HEK293T (cell line): ENCODE measurements around the gene MS4A6E.

Experiments used
- CTCF ChIA-PET: fragments of 350-600 bp; formaldehyde crosslinking; extraction: SDS; loops from one replicate; lab custom pipeline; 2021; ENCODE audit warnings: antibody characterized with exemption, inconsistent platforms; lab: Yijun Ruan, JAX
- POLR2A ChIA-PET: fragments of 350-600 bp; formaldehyde crosslinking; extraction: SDS; loops from one replicate; lab custom pipeline; 2020; ENCODE audit warnings: antibody characterized with exemption, inconsistent platforms; lab: Yijun Ruan, JAX
- DNase-seq: peaks from one replicate; pipeline ENCODE4 v3.0.0; 2012; ENCODE audit warnings: mixed read lengths; ENCODE audit errors: extremely low spot score
- ARNT ChIP-seq: fragments of 450-650 bp; IDR thresholded peaks from 2 replicates; pipeline ENCODE4 v1.6.1; 2017; ENCODE audit warnings: mild to moderate bottlenecking
- BHLHE40 ChIP-seq: fragments of 450-650 bp; IDR thresholded peaks from 2 replicates; pipeline ENCODE4 v1.6.1; 2016; ENCODE audit warnings: mild to moderate bottlenecking, moderate library complexity, borderline replicate concordance
- CTBP1 ChIP-seq: fragments of 450-650 bp; IDR thresholded peaks from 2 replicates; pipeline ENCODE4 v1.6.1; 2016; ENCODE audit warnings: borderline replicate concordance
- ELF4 ChIP-seq: fragments of 450-650 bp; IDR thresholded peaks from 2 replicates; pipeline ENCODE4 v1.6.1; 2017; ENCODE audit warnings: antibody characterized with exemption
- FOXA1 ChIP-seq: fragments of 450-650 bp; IDR thresholded peaks from 2 replicates; pipeline ENCODE4 v1.6.1; 2016; ENCODE audit warnings: mild to moderate bottlenecking
- FOXK2 ChIP-seq: fragments of 450-650 bp; IDR thresholded peaks from 2 replicates; pipeline ENCODE4 v1.6.1; 2016; ENCODE audit warnings: mild to moderate bottlenecking
- FOXM1 ChIP-seq: fragments of 450-650 bp; IDR thresholded peaks from 2 replicates; pipeline ENCODE4 v1.6.1; 2017; ENCODE audit warnings: mild to moderate bottlenecking, borderline replicate concordance
- HDGF ChIP-seq: fragments of 450-650 bp; IDR thresholded peaks from 2 replicates; pipeline ENCODE4 v1.6.1; 2017; ENCODE audit warnings: antibody characterized with exemption, borderline replicate concordance
- L3MBTL2 ChIP-seq: fragments of 450-650 bp; conservative IDR thresholded peaks from 2 replicates; pipeline ENCODE4 v1.6.1; 2016; ENCODE audit warnings: mild to moderate bottlenecking
- LEF1 ChIP-seq: fragments of 450-650 bp; IDR thresholded peaks from 2 replicates; pipeline ENCODE4 v1.6.1; 2017; ENCODE audit warnings: mild to moderate bottlenecking, borderline replicate concordance
- NFRKB ChIP-seq: fragments of 450-650 bp; IDR thresholded peaks from 2 replicates; pipeline ENCODE4 v1.6.1; 2016; ENCODE audit warnings: mild to moderate bottlenecking, moderate library complexity
- PKNOX1 ChIP-seq: fragments of 450-650 bp; IDR thresholded peaks from 2 replicates; pipeline ENCODE4 v1.6.1; 2016
- SP1 ChIP-seq: fragments of 450-650 bp; IDR thresholded peaks from 2 replicates; pipeline ENCODE4 v1.6.1; 2017
- SUZ12 ChIP-seq: fragments of 450-650 bp; IDR thresholded peaks from 2 replicates; pipeline ENCODE4 v1.6.1; 2016; ENCODE audit warnings: mild to moderate bottlenecking
- TARDBP ChIP-seq: fragments of 450-650 bp; IDR thresholded peaks from 2 replicates; pipeline ENCODE4 v1.6.1; 2016
- ZNF384 ChIP-seq: fragments of 450-650 bp; IDR thresholded peaks from 2 replicates; pipeline ENCODE4 v1.6.1; 2016

Gene MS4A6E

DNA sequence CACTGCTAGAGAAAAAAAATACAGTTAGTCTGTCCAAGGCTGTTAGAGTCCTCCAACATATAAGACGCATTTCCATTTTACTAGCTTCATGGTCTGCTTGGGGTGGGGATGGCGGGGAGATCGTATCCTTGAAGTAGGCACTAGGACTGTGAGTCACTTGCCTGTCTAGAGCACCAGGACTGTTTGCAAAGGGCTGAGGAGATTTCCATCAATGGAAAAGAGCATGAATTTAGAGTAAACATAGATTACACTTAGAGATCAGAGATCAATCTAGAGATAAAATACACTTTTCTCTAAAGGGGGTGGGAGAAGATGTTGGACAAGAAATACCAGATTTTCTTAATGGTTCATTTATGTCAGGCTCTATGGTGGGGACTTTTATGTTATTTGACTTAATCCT, 49.5 kb downstream of the MS4A6E start:
- TF ChIP-seq ZNF384 (no peak), BHLHE40 (no peak)
- CTCF ChIA-PET = no interaction called here
- DNase-seq = no peak
- POLR2A ChIA-PET = no interaction called here

GRCh38 chr11:60377401-60378136, 50.5 kb downstream of the MS4A6E start:
- ChIA-PET CTCF (no interaction called here), POLR2A (no interaction called here)
- no peak for DNase-seq
- TF ChIP-seq SP1 (no peak), PKNOX1 (no peak), ZNF384 (no peak), BHLHE40 (no peak), FOXK2 (no peak)

GRCh38 chr11:60378354-60378753, 51.3 kb downstream of the MS4A6E start, which contains the start of gene MS4A7:
TSS of gene MS4A7 (plus strand) at chr11:60378532. CDS start at chr11:60383142, 4,610 bp downstream.
- no peak for DNase-seq
- CTCF ChIA-PET = no interaction called here
- POLR2A ChIA-PET = no interaction called here

GRCh38 chr11:60389279-60389910, 62.3 kb downstream of the MS4A6E start:
- TF ChIP-seq CTBP1 = no peak
- no peak for TF ChIP-seq SUZ12
- no peak for TF ChIP-seq LEF1
- TF ChIP-seq ARNT = no peak
- no peak for TF ChIP-seq FOXK2
- TF ChIP-seq NFRKB = no peak
- no peak for DNase-seq
- ChIA-PET CTCF (no interaction called here), POLR2A (no interaction called here)

More at GRCh38 chr11:60378354-60378753, 51.3 kb downstream of the MS4A6E start, which contains the start of gene MS4A7:
- no peak for TF ChIP-seq FOXA1
- no peak for TF ChIP-seq BHLHE40
- no peak for TF ChIP-seq ARNT
- TF ChIP-seq CTBP1 = no peak
- TF ChIP-seq HDGF = no peak
- TF ChIP-seq PKNOX1 = no peak
- TF ChIP-seq L3MBTL2 = no peak
- no peak for TF ChIP-seq TARDBP
- no peak for TF ChIP-seq SUZ12
- TF ChIP-seq NFRKB = no peak
- no peak for TF ChIP-seq SP1
- no peak for TF ChIP-seq FOXK2
- no peak for TF ChIP-seq FOXM1
- no peak for TF ChIP-seq ELF4
- no peak for TF ChIP-seq ZNF384
- no peak for TF ChIP-seq LEF1

- TF ChIP-seq HDGF (no peak), ARNT (no peak), SP1 (no peak), BHLHE40 (no peak), SUZ12 (no peak), ZNF384 (no peak), FOXM1 (no peak), CTBP1 (no peak), ELF4 (no peak), TARDBP (no peak), LEF1 (no peak), FOXA1 (no peak), NFRKB (no peak), L3MBTL2 (no peak)
- POLR2A ChIA-PET = no interaction called here
- DNase-seq = no peak
- CTCF ChIA-PET = no interaction called here
These were observed 63.4 kb downstream of the MS4A6E start for GRCh38 chr11:60390419-60390818.
